IMR-90 (cell line): ENCODE data around the gene CCNA2. TPM values are rescaled to one million over a fixed set of nuclear protein-coding genes. Genes with fewer than 3 reads are reported as not detected.

ENCODE experiments used
- ATAC-seq: fragments of 200-7000 bp; cut with Tn5 transposase; 2 replicates; pipeline ENCODE4 v1.9.1; 2020; ENCODE audit warnings: low read depth, mild to moderate bottlenecking, moderate library complexity
- BruUV-seq: library from RNA; stranded (reverse); fragments of 400-500 nt; replicated peaks from 2 replicates; lab custom pipeline; 2021; lab: Mats Ljungman, UMichigan
- CTCF ChIA-PET: fragments of 300-600 bp; formaldehyde crosslinking; extraction: SDS; loops from one replicate; lab custom pipeline; 2021; ENCODE audit warnings: antibody characterized with exemption; lab: Yijun Ruan, JAX
- POLR2A ChIA-PET: fragments of 300-600 bp; sonication (Branson Sonifier 250); formaldehyde crosslinking; loops from one replicate; lab custom pipeline; 2022; ENCODE audit warnings: antibody characterized with exemption; ENCODE audit not compliant: unreplicated experiment; lab: Charles Lee
- DNase-seq: peaks from one replicate; pipeline ENCODE4 v3.0.0; 2013
- H2AFZ ChIP-seq: replicated peaks from 2 replicates; pipeline ENCODE3; 2013; ENCODE audit warnings: low read length, mild to moderate bottlenecking; ENCODE audit not compliant: poor library complexity
- H2AK5ac ChIP-seq: 2 replicates; pipeline ENCODE4 v1.6.1; 2013; ENCODE audit warnings: low read depth, low read length, inconsistent platforms
- H2AK9ac ChIP-seq: replicated peaks from 2 replicates; pipeline ENCODE3; 2013; ENCODE audit warnings: mild to moderate bottlenecking, low read depth, low read length, moderate library complexity; ENCODE audit not compliant: poor library complexity
- H2BK120ac ChIP-seq: 2 replicates; pipeline ENCODE4 v1.6.1; 2013; ENCODE audit warnings: low read depth, low read length, inconsistent platforms
- H2BK15ac ChIP-seq: 3 replicates; pipeline ENCODE4 v1.6.1; 2013; ENCODE audit warnings: low read depth, low read length, inconsistent platforms
- H2BK20ac ChIP-seq: 2 replicates; pipeline ENCODE4 v1.6.1; 2013; ENCODE audit warnings: low read depth, mild to moderate bottlenecking, inconsistent platforms, low read length, moderate library complexity
- H2BK5ac ChIP-seq: 2 replicates; pipeline ENCODE4 v1.6.1; 2013; ENCODE audit warnings: mild to moderate bottlenecking, low read depth, low read length, inconsistent platforms; ENCODE audit not compliant: poor library complexity, severe bottlenecking
- H3K14ac ChIP-seq: replicated peaks from 2 replicates; pipeline ENCODE4 v1.6.1; 2013; ENCODE audit warnings: low read depth, low read length, inconsistent platforms
- H3K18ac ChIP-seq: 2 replicates; pipeline ENCODE4 v1.6.1; 2013; ENCODE audit warnings: low read depth, low read length, control low read depth
- H3K23ac ChIP-seq: 2 replicates; pipeline ENCODE4 v1.6.1; 2013; ENCODE audit warnings: low read depth, low read length, inconsistent platforms
- H3K27ac ChIP-seq: 2 replicates; pipeline ENCODE4 v1.5.1; 2013; ENCODE audit warnings: mild to moderate bottlenecking, control low read depth, low read length; ENCODE audit not compliant: insufficient read depth
- H3K27me3 ChIP-seq: 2 replicates; pipeline ENCODE4 v1.6.1; 2013; ENCODE audit warnings: low read length; ENCODE audit not compliant: control insufficient read depth, insufficient read depth
- H3K36me3 ChIP-seq: 2 replicates; pipeline ENCODE4 v1.6.1; 2013; ENCODE audit warnings: low read length, mixed read lengths; ENCODE audit not compliant: control insufficient read depth, insufficient read depth
- H3K4ac ChIP-seq: 2 replicates; pipeline ENCODE4 v1.6.1; 2013; ENCODE audit warnings: low read depth, low read length, inconsistent platforms
- H3K4me1 ChIP-seq: 2 replicates; pipeline ENCODE4 v1.6.1; 2013; ENCODE audit warnings: low read length, mixed read lengths; ENCODE audit not compliant: control insufficient read depth, insufficient read depth
- H3K4me2 ChIP-seq: 2 replicates; pipeline ENCODE4 v1.6.1; 2013; ENCODE audit warnings: low read depth, mild to moderate bottlenecking, control low read depth, low read length, moderate library complexity
- H3K4me3 ChIP-seq: 2 replicates; pipeline ENCODE4 v1.5.1; 2013; ENCODE audit warnings: low read depth, mild to moderate bottlenecking, control low read depth, low read length, moderate library complexity; ENCODE audit not compliant: insufficient read depth
- H3K56ac ChIP-seq: 2 replicates; pipeline ENCODE4 v1.6.1; 2013; ENCODE audit warnings: low read length, inconsistent platforms; ENCODE audit not compliant: insufficient read depth; ENCODE audit errors: extremely low read depth
- H3K79me1 ChIP-seq, 2 experiments: 2 replicates each; pipeline ENCODE4 v1.6.1; 2013; ENCODE audit warnings: low read length in 2 of 2, inconsistent platforms in 1 of 2, low read depth in 1 of 2
- H3K9ac ChIP-seq: 2 replicates; pipeline ENCODE4 v1.6.1; 2013; ENCODE audit warnings: low read depth, low read length, control low read depth
- H3K9me1 ChIP-seq: 2 replicates; pipeline ENCODE4 v1.6.1; 2013; ENCODE audit warnings: low read length, inconsistent platforms; ENCODE audit not compliant: insufficient read depth
- H3K9me3 ChIP-seq: 2 replicates; pipeline ENCODE4 v1.6.1; 2013; ENCODE audit warnings: low read length; ENCODE audit not compliant: control insufficient read depth, insufficient read depth
- H4K20me1 ChIP-seq: 2 replicates; pipeline ENCODE4 v1.6.1; 2013; ENCODE audit warnings: low read length, inconsistent platforms; ENCODE audit not compliant: insufficient read depth
- H4K5ac ChIP-seq: 2 replicates; pipeline ENCODE4 v1.6.1; 2013; ENCODE audit warnings: mild to moderate bottlenecking, low read depth, low read length, control low read depth
- H4K8ac ChIP-seq, 2 experiments: 2 replicates each; pipeline ENCODE4 v1.6.1; 2013; ENCODE audit warnings: low read depth in 2 of 2, low read length in 2 of 2, control low read depth in 1 of 2, inconsistent platforms in 1 of 2
- H4K91ac ChIP-seq: 2 replicates; pipeline ENCODE4 v1.6.1; 2013; ENCODE audit warnings: low read depth, low read length, inconsistent platforms; ENCODE audit not compliant: insufficient read depth
- BHLHE40 ChIP-seq: fragments of 150-350 bp; IDR thresholded peaks from 2 replicates; pipeline ENCODE4 v1.6.1; 2016; ENCODE audit warnings: mild to moderate bottlenecking, low read depth, low read length
- CEBPB ChIP-seq: IDR thresholded peaks from 2 replicates; pipeline ENCODE4 v1.6.1; 2012; ENCODE audit warnings: low read depth, low read length, improper control_type of control experiment
- FOS ChIP-seq: fragments of 150-350 bp; IDR thresholded peaks from 2 replicates; pipeline ENCODE4 v1.6.1; 2016; ENCODE audit warnings: low read depth, low read length
- MAFK ChIP-seq: IDR thresholded peaks from 2 replicates; pipeline ENCODE4 v1.6.1; 2012; ENCODE audit warnings: low read depth, low read length, improper control_type of control experiment
- MAZ ChIP-seq: IDR thresholded peaks from 2 replicates; pipeline ENCODE4 v1.6.1; 2012; ENCODE audit warnings: low read depth, mild to moderate bottlenecking, low read length, improper control_type of control experiment, moderate library complexity, borderline replicate concordance
- MXI1 ChIP-seq: IDR thresholded peaks from 2 replicates; pipeline ENCODE4 v1.6.1; 2012; ENCODE audit warnings: low read depth, mild to moderate bottlenecking, low read length, moderate library complexity, borderline replicate concordance
- NFE2L2 ChIP-seq: fragments of 150-350 bp; IDR thresholded peaks from 2 replicates; pipeline ENCODE4 v1.6.1; 2016; ENCODE audit warnings: low read depth, mild to moderate bottlenecking, low read length
- POLR2A ChIP-seq: IDR thresholded peaks from 2 replicates; pipeline ENCODE4 v1.6.1; 2012; ENCODE audit warnings: mild to moderate bottlenecking, low read depth, low read length
- RAD21 ChIP-seq: IDR thresholded peaks from 2 replicates; pipeline ENCODE4 v1.6.1; 2012; ENCODE audit warnings: low read length, improper control_type of control experiment
- RCOR1 ChIP-seq: IDR thresholded peaks from 2 replicates; pipeline ENCODE4 v1.6.1; 2012; ENCODE audit warnings: mild to moderate bottlenecking, low read length, improper control_type of control experiment; ENCODE audit not compliant: insufficient replicate concordance
- RFX5 ChIP-seq: IDR thresholded peaks from 2 replicates; pipeline ENCODE4 v1.8.0; 2012; ENCODE audit warnings: low read depth, mild to moderate bottlenecking, low read length, moderate library complexity
- SMC3 ChIP-seq: fragments of 150-350 bp; IDR thresholded peaks from 2 replicates; pipeline ENCODE4 v1.6.1; 2016; ENCODE audit warnings: low read depth, mild to moderate bottlenecking, antibody characterized with exemption, low read length, moderate library complexity
- WGBS, 2 experiments: methylation state at CpG; one replicate each; pipeline versions ENCODE4 v1.1.5 to v1.1.7; 2013; ENCODE audit warnings: missing lambda C conversion rate in 2 of 2; ENCODE audit not compliant: insufficient read length in 1 of 2; ENCODE audit errors: extremely low coverage in 2 of 2; 5-methylcytosine and 5-hydroxymethylcytosine counted together
- dilution Hi-C: fragments of 300-500 bp; cut with HindIII; formaldehyde crosslinking; loops from one replicate; pipeline ENCODE4 v1.14.3; 2018; ENCODE audit warnings: low sequenced_read_pairs; ENCODE audit not compliant: unreplicated experiment
- in situ Hi-C: fragments of 300-500 bp; cut with MboI; formaldehyde crosslinking; loops from 3 replicates; pipeline ENCODE4 v1.14.3; 2019; ENCODE audit warnings: low sequenced_read_pairs, inconsistent platforms, mixed read lengths
- intact Hi-C: fragments of 100-400 bp; cut with micrococcal nuclease; formaldehyde crosslinking; loops from 2 replicates; pipeline ENCODE4 v1.10.0; 2022
- polyA plus RNA-seq, 3 experiments: library from polyadenylated mRNA; depleted of rRNA; stranded (reverse); fragments of >200 nt; gene quantifications; 2 replicates each; pipeline ENCODE4 v1.2.3, GENCODE V29; 2012; ENCODE audit warnings: low replicate concordance in 1 of 3
- total RNA-seq: library from RNA; depleted of rRNA; stranded (reverse); fragments of >200 nt; gene quantifications from 2 replicates; pipeline ENCODE4 v1.2.3, GENCODE V29; 2012
- TF ChIP-seq, protein P1 (sequence below): conservative IDR thresholded peaks from 2 replicates; pipeline ENCODE4 v1.5.1; 2012; ENCODE audit warnings: mild to moderate bottlenecking, low read depth, low read length, improper control_type of control experiment
- TF ChIP-seq, protein P2 (sequence below): fragments of 150-350 bp; IDR thresholded peaks from 2 replicates; pipeline ENCODE4 v1.6.1; 2016; ENCODE audit warnings: low read depth, mild to moderate bottlenecking, low read length, moderate library complexity, borderline replicate concordance
- TF ChIP-seq, protein P3 (sequence below): fragments of 150-350 bp; IDR thresholded peaks from 2 replicates; pipeline ENCODE4 v1.6.1; 2017; ENCODE audit warnings: mild to moderate bottlenecking, antibody characterized with exemption, low read length, low read depth

The CCNA2 gene
- total and polyA plus RNA-seq, 2 of the 4 experiments (the other 2 are of a cell fraction) = 22.8 to 54.3 TPM

DNA sequence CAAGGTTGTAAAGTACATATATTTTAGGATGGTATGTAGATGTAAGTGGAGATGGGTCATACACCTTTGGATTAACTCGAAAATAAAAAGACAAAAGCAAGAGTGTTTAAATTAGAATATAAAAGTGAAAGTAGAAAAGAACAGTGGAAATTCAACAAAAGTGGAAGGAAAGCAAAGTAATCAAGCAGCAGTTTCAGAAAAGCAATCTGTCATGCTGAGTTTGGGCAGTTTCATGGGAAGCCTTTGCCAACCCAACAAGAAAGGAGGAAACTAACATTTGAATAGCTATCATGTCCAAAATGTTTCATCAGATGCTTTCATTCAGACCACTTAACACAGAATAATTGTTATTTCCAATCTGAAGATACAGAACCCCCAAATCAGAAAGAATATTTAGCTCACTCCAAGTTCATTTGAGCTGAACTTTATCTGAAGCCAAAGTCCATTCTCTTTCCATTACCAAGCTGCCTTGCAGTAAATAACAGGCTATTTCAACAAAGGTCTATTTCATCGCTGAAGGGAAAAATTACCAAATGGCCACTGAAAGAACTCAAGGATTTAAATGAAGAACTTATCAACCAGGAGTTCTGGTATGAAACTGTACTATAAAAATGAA lies 24.4 kb downstream of the CCNA2 start:
- H2BK120ac ChIP-seq = peak overlapping the region; percentile 59
- H3K27me3 ChIP-seq = no peaks in the 10 kb centered on the region
- no peaks in the 10 kb centered on the region for H3K9me3 ChIP-seq
- no peak overlapping the region for H3K56ac ChIP-seq
- no peak overlapping the region for H2AFZ ChIP-seq
- peak overlapping the region; percentile 64; the same call in 1 of the 2 replicates for H2BK20ac ChIP-seq
- no TSS peak for BruUV-seq
- no peak overlapping the region for H2AK5ac ChIP-seq
- H3K79me1 ChIP-seq = peaks cover 11 to 14% of the 10 kb centered on the region in 2 experiments; a peak in 3 of 4 replicates
- intact Hi-C loops = no loop called here
- WGBS, 2 experiments = no CpG with 5 or more reads among the region's 2 CpGs
- POLR2A ChIA-PET = no interaction called here
- peak overlapping the region; percentile 64; the same call in 1 of the 2 replicates for H4K91ac ChIP-seq
- H4K5ac ChIP-seq = peak overlapping the region; percentile 76; the same call in 1 of the 2 replicates
- no peak for ATAC-seq
- peaks cover 4% of the 10 kb centered on the region for H3K36me3 ChIP-seq
- H3K14ac ChIP-seq = no peak overlapping the region
- 0 out of 2 replicates have a peak, but pooled peaks cover 2% of the 10 kb centered on the region for H3K9me1 ChIP-seq
- no peak for DNase-seq
- CTCF ChIA-PET = interaction anchor here (1.1 kb wide), 1 partner anchor 21 kb away, joined by 3 read pairs; no protein-coding TSS in a partner anchor
- dilution Hi-C loops = no loop called here
- H2BK15ac ChIP-seq = no peak overlapping the region; the same call in 2 of the 3 replicates
- H3K4me2 ChIP-seq = peak overlapping the region; percentile 54; the same call in 1 of the 2 replicates
- in situ Hi-C loops = no loop called here
- no peak overlapping the region for H2AK9ac ChIP-seq
- H3K23ac ChIP-seq = 0 out of 2 replicates have a peak overlapping the region, but pooled peaks have one; percentile 19
- H2BK5ac ChIP-seq = no peak overlapping the region
- H3K18ac ChIP-seq = peak overlapping the region; percentile 51; the same call in 1 of the 2 replicates
- H4K8ac ChIP-seq = peak overlapping the region; percentile 59 to 71; a peak in 3 of 4 replicates
- H3K27ac ChIP-seq = no peak overlapping the region
- H3K4me1 ChIP-seq = peaks cover 12% of the 10 kb centered on the region
- no peak overlapping the region for H3K4me3 ChIP-seq
- peak overlapping the region; percentile 25; the same call in 1 of the 2 replicates for H3K4ac ChIP-seq
- no peaks in the 10 kb centered on the region for H4K20me1 ChIP-seq
- no peak overlapping the region for H3K9ac ChIP-seq
- TF ChIP-seq, protein P1, sequence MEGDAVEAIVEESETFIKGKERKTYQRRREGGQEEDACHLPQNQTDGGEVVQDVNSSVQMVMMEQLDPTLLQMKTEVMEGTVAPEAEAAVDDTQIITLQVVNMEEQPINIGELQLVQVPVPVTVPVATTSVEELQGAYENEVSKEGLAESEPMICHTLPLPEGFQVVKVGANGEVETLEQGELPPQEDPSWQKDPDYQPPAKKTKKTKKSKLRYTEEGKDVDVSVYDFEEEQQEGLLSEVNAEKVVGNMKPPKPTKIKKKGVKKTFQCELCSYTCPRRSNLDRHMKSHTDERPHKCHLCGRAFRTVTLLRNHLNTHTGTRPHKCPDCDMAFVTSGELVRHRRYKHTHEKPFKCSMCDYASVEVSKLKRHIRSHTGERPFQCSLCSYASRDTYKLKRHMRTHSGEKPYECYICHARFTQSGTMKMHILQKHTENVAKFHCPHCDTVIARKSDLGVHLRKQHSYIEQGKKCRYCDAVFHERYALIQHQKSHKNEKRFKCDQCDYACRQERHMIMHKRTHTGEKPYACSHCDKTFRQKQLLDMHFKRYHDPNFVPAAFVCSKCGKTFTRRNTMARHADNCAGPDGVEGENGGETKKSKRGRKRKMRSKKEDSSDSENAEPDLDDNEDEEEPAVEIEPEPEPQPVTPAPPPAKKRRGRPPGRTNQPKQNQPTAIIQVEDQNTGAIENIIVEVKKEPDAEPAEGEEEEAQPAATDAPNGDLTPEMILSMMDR = no peak
- no peak for TF ChIP-seq NFE2L2
- TF ChIP-seq, protein P2, sequence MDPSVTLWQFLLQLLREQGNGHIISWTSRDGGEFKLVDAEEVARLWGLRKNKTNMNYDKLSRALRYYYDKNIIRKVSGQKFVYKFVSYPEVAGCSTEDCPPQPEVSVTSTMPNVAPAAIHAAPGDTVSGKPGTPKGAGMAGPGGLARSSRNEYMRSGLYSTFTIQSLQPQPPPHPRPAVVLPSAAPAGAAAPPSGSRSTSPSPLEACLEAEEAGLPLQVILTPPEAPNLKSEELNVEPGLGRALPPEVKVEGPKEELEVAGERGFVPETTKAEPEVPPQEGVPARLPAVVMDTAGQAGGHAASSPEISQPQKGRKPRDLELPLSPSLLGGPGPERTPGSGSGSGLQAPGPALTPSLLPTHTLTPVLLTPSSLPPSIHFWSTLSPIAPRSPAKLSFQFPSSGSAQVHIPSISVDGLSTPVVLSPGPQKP = no peak
- TF ChIP-seq BHLHE40 = no peak
- TF ChIP-seq FOS = no peak
- no peak for TF ChIP-seq POLR2A
- no peak for TF ChIP-seq SMC3
- no peak for TF ChIP-seq MXI1
- TF ChIP-seq RAD21 = no peak
- TF ChIP-seq MAFK = no peak
- TF ChIP-seq, protein P3, sequence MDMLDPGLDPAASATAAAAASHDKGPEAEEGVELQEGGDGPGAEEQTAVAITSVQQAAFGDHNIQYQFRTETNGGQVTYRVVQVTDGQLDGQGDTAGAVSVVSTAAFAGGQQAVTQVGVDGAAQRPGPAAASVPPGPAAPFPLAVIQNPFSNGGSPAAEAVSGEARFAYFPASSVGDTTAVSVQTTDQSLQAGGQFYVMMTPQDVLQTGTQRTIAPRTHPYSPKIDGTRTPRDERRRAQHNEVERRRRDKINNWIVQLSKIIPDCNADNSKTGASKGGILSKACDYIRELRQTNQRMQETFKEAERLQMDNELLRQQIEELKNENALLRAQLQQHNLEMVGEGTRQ = no peak
- TF ChIP-seq MAZ = no peak
- no peak for TF ChIP-seq RFX5
- TF ChIP-seq RCOR1 = no peak
- no peak for TF ChIP-seq CEBPB
